IPS-18a (cell line): ENCODE results near the gene CFAP77.
"Not testable (repeated sequence)": the region's sequence is repeated elsewhere in the genome, so short reads cannot be mapped to it uniquely, and the experiment has no call there.

Experiments used
- H3K27ac ChIP-seq: one replicate; pipeline ENCODE4 v1.5.1; 2013; ENCODE audit warnings: low read length
- H3K27me3 ChIP-seq: one replicate; pipeline ENCODE4 v1.6.1; 2013; ENCODE audit warnings: mild to moderate bottlenecking, low read length; ENCODE audit not compliant: control insufficient read depth, insufficient read depth
- H3K36me3 ChIP-seq: one replicate; pipeline ENCODE4 v1.6.1; 2013; ENCODE audit warnings: low read depth, low read length; ENCODE audit not compliant: control insufficient read depth
- H3K4me1 ChIP-seq: one replicate; pipeline ENCODE4 v1.6.1; 2013; ENCODE audit warnings: low read depth, low read length; ENCODE audit not compliant: control insufficient read depth
- H3K4me3 ChIP-seq: one replicate; pipeline ENCODE4 v1.5.1; 2013; ENCODE audit warnings: low read length
- H3K9ac ChIP-seq: one replicate; pipeline ENCODE4 v1.6.1; 2013; ENCODE audit warnings: mild to moderate bottlenecking, low read length, moderate library complexity
- H3K9me3 ChIP-seq: one replicate; pipeline ENCODE4 v1.6.1; 2013; ENCODE audit warnings: low read depth, low read length; ENCODE audit not compliant: control insufficient read depth

CFAP77 gene

GRCh38 chr9:132409828-132410528 is at the start of gene CFAP77:
CFAP77 (plus strand) TSS chr9:132410211; CDS start chr9:132410272, 61 bp downstream.
- Histone ChIP-seq H3K4me3 (peak within 1 kb of the TSS; percentile 62), H3K27ac (peak within 1 kb of the TSS; percentile 60), H3K9ac (peak within 1 kb of the TSS; percentile 80), H3K4me1 (peaks cover 15% of the 10 kb centered on the region), H3K27me3 (peaks cover 68% of the 10 kb centered on the region), H3K36me3 (no peaks in the 10 kb centered on the region), H3K9me3 (no peaks in the 10 kb centered on the region)

- Histone ChIP-seq H3K9me3 (no peaks in the 10 kb centered on the region), H3K9ac (no peak overlapping the region), H3K36me3 (no peaks in the 10 kb centered on the region), H3K4me1 (no peaks in the 10 kb centered on the region), H3K27me3 (no peaks in the 10 kb centered on the region), H3K4me3 (no peak overlapping the region), H3K27ac (no peak overlapping the region)
These were observed 45.9 kb upstream of the CFAP77 start for GRCh38 chr9:132364068-132364467.

GRCh38 chr9:132365986-132366385 is 44.0 kb upstream of the CFAP77 start:
- Histone ChIP-seq H3K4me1 (no peaks in the 10 kb centered on the region), H3K27ac (no peak overlapping the region), H3K9ac (no peak overlapping the region), H3K27me3 (no peaks in the 10 kb centered on the region), H3K9me3 (no peaks in the 10 kb centered on the region), H3K36me3 (no peaks in the 10 kb centered on the region), H3K4me3 (no peak overlapping the region)

GRCh38 chr9:132366481-132366880 is 43.5 kb upstream of the CFAP77 start:
- Histone ChIP-seq H3K4me3 (no peak overlapping the region), H3K27me3 (no peaks in the 10 kb centered on the region), H3K27ac (no peak overlapping the region), H3K36me3 (no peaks in the 10 kb centered on the region), H3K9ac (no peak overlapping the region), H3K4me1 (no peaks in the 10 kb centered on the region), H3K9me3 (no peaks in the 10 kb centered on the region)

- Histone ChIP-seq H3K4me3 (no peak overlapping the region), H3K9ac (no peak overlapping the region), H3K4me1 (no peaks in the 10 kb centered on the region), H3K36me3 (no peaks in the 10 kb centered on the region), H3K27ac (no peak overlapping the region), H3K27me3 (no peaks in the 10 kb centered on the region), H3K9me3 (no peaks in the 10 kb centered on the region)
These were observed 42.2 kb upstream of the CFAP77 start for GRCh38 chr9:132367613-132368313.

GRCh38 chr9:132369421-132369820 is 40.6 kb upstream of the CFAP77 start:
- Histone ChIP-seq H3K9me3 (no peaks in the 10 kb centered on the region), H3K4me1 (no peaks in the 10 kb centered on the region), H3K4me3 (no peak overlapping the region)

GRCh38 chr9:132370592-132370991 is 39.4 kb upstream of the CFAP77 start:
- Histone ChIP-seq H3K4me1 (no peaks in the 10 kb centered on the region), H3K9me3 (no peaks in the 10 kb centered on the region), H3K27ac (no peak overlapping the region), H3K9ac (no peak overlapping the region), H3K4me3 (no peak overlapping the region), H3K36me3 (peaks cover 6% of the 10 kb centered on the region), H3K27me3 (no peaks in the 10 kb centered on the region)

More at GRCh38 chr9:132369421-132369820, 40.6 kb upstream of the CFAP77 start:
- no peak overlapping the region for H3K9ac ChIP-seq
- no peaks in the 10 kb centered on the region for H3K36me3 ChIP-seq
- no peak overlapping the region for H3K27ac ChIP-seq
- H3K27me3 ChIP-seq = no peaks in the 10 kb centered on the region

GRCh38 chr9:132372177-132373095 is 37.6 kb upstream of the CFAP77 start:
- Histone ChIP-seq H3K4me3 (no peak overlapping the region), H3K27ac (no peak overlapping the region), H3K9ac (no peak overlapping the region), H3K4me1 (no peaks in the 10 kb centered on the region), H3K36me3 (peaks cover 25% of the 10 kb centered on the region), H3K9me3 (no peaks in the 10 kb centered on the region), H3K27me3 (no peaks in the 10 kb centered on the region)

GRCh38 chr9:132377769-132378168 is 32.2 kb upstream of the CFAP77 start:
- H3K4me1 ChIP-seq, H3K4me3 ChIP-seq, H3K9me3 ChIP-seq, H3K27ac ChIP-seq, H3K9ac ChIP-seq, H3K27me3 ChIP-seq: not testable (repeated sequence)
- peaks cover 62% of the 10 kb centered on the region for H3K36me3 ChIP-seq

GRCh38 chr9:132378416-132378815 is 31.6 kb upstream of the CFAP77 start:
- not testable (repeated sequence) for H3K27ac ChIP-seq, H3K4me1 ChIP-seq, H3K9ac ChIP-seq, H3K4me3 ChIP-seq, H3K9me3 ChIP-seq, H3K27me3 ChIP-seq
- peaks cover 66% of the 10 kb centered on the region for H3K36me3 ChIP-seq

GRCh38 chr9:132381966-132382541 is 28.0 kb upstream of the CFAP77 start:
- peaks cover 80% of the 10 kb centered on the region for H3K36me3 ChIP-seq
- no peak overlapping the region for H3K27ac ChIP-seq
- no peak overlapping the region for H3K9ac ChIP-seq
- no peaks in the 10 kb centered on the region for H3K4me1 ChIP-seq
- H3K27me3 ChIP-seq = no peaks in the 10 kb centered on the region
- no peak overlapping the region for H3K4me3 ChIP-seq
- peaks cover 5% of the 10 kb centered on the region for H3K9me3 ChIP-seq
